GM10847 (cell line): ENCODE measurements around the gene OXLD1.
A peak's percentile ranks its signal among the peaks of the same experiment; 100 is the strongest.

Source experiments
- POLR2A ChIP-seq: IDR thresholded peaks from 2 replicates; pipeline ENCODE4 v1.6.1; 2011; ENCODE audit not compliant: insufficient read length; ENCODE audit errors: extremely low read depth

Gene OXLD1

GRCh38 chr17:81705518-81706231 is 39.3 kb upstream of the OXLD1 start:
- no peak for TF ChIP-seq POLR2A

GRCh38 chr17:81703747-81704654 is 37.6 kb upstream of the OXLD1 start:
- no peak for TF ChIP-seq POLR2A

GRCh38 chr17:81702934-81703746 is 36.7 kb upstream of the OXLD1 start, which contains the start of gene MRPL12:
MRPL12 (plus strand) TSS chr17:81703367; CDS start chr17:81703502, 135 bp downstream.
- TF ChIP-seq POLR2A, result peak; percentile 97

- no peak for TF ChIP-seq POLR2A
These were observed 35.1 kb upstream of the OXLD1 start for GRCh38 chr17:81701288-81702071.

GRCh38 chr17:81700353-81701287 is 34.2 kb upstream of the OXLD1 start:
- no peak for TF ChIP-seq POLR2A

- no peak for TF ChIP-seq POLR2A
These were observed 31.0 kb upstream of the OXLD1 start for GRCh38 chr17:81697261-81698044.

- TF ChIP-seq POLR2A, result no peak
These were observed 30.0 kb upstream of the OXLD1 start for GRCh38 chr17:81696218-81696941.

- TF ChIP-seq POLR2A, result no peak
These were observed 29.4 kb upstream of the OXLD1 start for GRCh38 chr17:81695801-81696200.

GRCh38 chr17:81695211-81695610 is 28.8 kb upstream of the OXLD1 start:
- TF ChIP-seq POLR2A, result no peak

GRCh38 chr17:81694810-81695209 is 28.4 kb upstream of the OXLD1 start:
- no peak for TF ChIP-seq POLR2A

GRCh38 chr17:81693509-81694210 is 27.3 kb upstream of the OXLD1 start:
- TF ChIP-seq POLR2A, result no peak
